Measurements from ENCODE around the gene FRMPD4. TPM values are rescaled to one million over a fixed set of nuclear protein-coding genes. Genes with fewer than 3 reads are reported as not detected.

Gene FRMPD4
- total and polyA plus RNA-seq, 5 donors, result 0.33 to 2.1 (median 0.43) TPM

- intact Hi-C loops (cut with DNase I), result no loop called here
- Histone ChIP-seq H3K9me3 (ENCODE audit: control insufficient read depth, low read length) (no peaks in the 10 kb centered on the region), H3K27ac (ENCODE audit: low read length) (no peak overlapping the region), H3K4me3 (ENCODE audit: low read length) (no peak overlapping the region), H3K27me3 (ENCODE audit: control insufficient read depth, insufficient read depth) (no peaks in the 10 kb centered on the region), H3K4me1 (ENCODE audit: control insufficient read depth, insufficient read depth, low read length) (no peaks in the 10 kb centered on the region)
- WGBS, result 97% methylated on average over 1 of the region's 1 CpG
- DNase-seq (no peak), ATAC-seq (no peak)
Observed at GRCh38 chrX:12240491-12240890, 102.2 kb downstream of the FRMPD4 start.

- 81% methylated on average over 2 of the region's 2 CpGs for WGBS
- Histone ChIP-seq H3K4me3 (ENCODE audit: low read length) (no peak overlapping the region), H3K27ac (ENCODE audit: low read length) (no peak overlapping the region), H3K27me3 (ENCODE audit: control insufficient read depth, insufficient read depth) (no peaks in the 10 kb centered on the region), H3K4me1 (ENCODE audit: control insufficient read depth, insufficient read depth, low read length) (no peaks in the 10 kb centered on the region), H3K9me3 (ENCODE audit: control insufficient read depth, low read length) (no peaks in the 10 kb centered on the region)
- DNase-seq (no peak), ATAC-seq (no peak)
- intact Hi-C loops (cut with DNase I), result no loop called here
Observed at GRCh38 chrX:12241026-12241425, 102.8 kb downstream of the FRMPD4 start.

GRCh38 chrX:12245650-12246645, 107.7 kb downstream of the FRMPD4 start:
- Histone ChIP-seq H3K4me3 (ENCODE audit: low read length) (no peak overlapping the region), H3K4me1 (ENCODE audit: control insufficient read depth, insufficient read depth, low read length) (no peaks in the 10 kb centered on the region), H3K27ac (ENCODE audit: low read length) (no peak overlapping the region), H3K9me3 (ENCODE audit: control insufficient read depth, low read length) (no peaks in the 10 kb centered on the region), H3K27me3 (ENCODE audit: control insufficient read depth, insufficient read depth) (no peaks in the 10 kb centered on the region)
- intact Hi-C loops (cut with DNase I), result no loop called here
- DNase-seq, result no peak
- ATAC-seq, result no peak
- 67% methylated on average over 5 of the region's 5 CpGs for WGBS

- DNase-seq (no peak), ATAC-seq (no peak)
- Histone ChIP-seq H3K9me3 (ENCODE audit: control insufficient read depth, low read length) (no peaks in the 10 kb centered on the region), H3K4me1 (ENCODE audit: control insufficient read depth, insufficient read depth, low read length) (no peaks in the 10 kb centered on the region), H3K4me3 (ENCODE audit: low read length) (no peak overlapping the region), H3K27ac (ENCODE audit: low read length) (no peak overlapping the region), H3K27me3 (ENCODE audit: control insufficient read depth, insufficient read depth) (no peaks in the 10 kb centered on the region)
- intact Hi-C loops (cut with DNase I), result no loop called here
- WGBS, result 100% methylated on average over 1 of the region's 1 CpG
Observed at GRCh38 chrX:12249997-12250396, 111.7 kb downstream of the FRMPD4 start.

- DNase-seq, result no peak
- Histone ChIP-seq H3K4me3 (ENCODE audit: low read length) (no peak overlapping the region), H3K27ac (ENCODE audit: low read length) (no peak overlapping the region), H3K4me1 (ENCODE audit: control insufficient read depth, insufficient read depth, low read length) (no peaks in the 10 kb centered on the region), H3K27me3 (ENCODE audit: control insufficient read depth, insufficient read depth) (no peaks in the 10 kb centered on the region), H3K9me3 (ENCODE audit: control insufficient read depth, low read length) (no peaks in the 10 kb centered on the region)
- intact Hi-C loops (cut with DNase I), result no loop called here
- WGBS, result 78% methylated on average over 1 of the region's 1 CpG
- ATAC-seq, result no peak
Observed at GRCh38 chrX:12263211-12263610, 124.9 kb downstream of the FRMPD4 start.

- Histone ChIP-seq H3K27me3 (ENCODE audit: control insufficient read depth, insufficient read depth) (no peaks in the 10 kb centered on the region), H3K27ac (ENCODE audit: low read length) (no peak overlapping the region), H3K9me3 (ENCODE audit: control insufficient read depth, low read length) (no peaks in the 10 kb centered on the region), H3K4me3 (ENCODE audit: low read length) (no peak overlapping the region), H3K4me1 (ENCODE audit: control insufficient read depth, insufficient read depth, low read length) (no peaks in the 10 kb centered on the region)
- intact Hi-C loops (cut with DNase I), result no loop called here
- 48% methylated on average over 2 of the region's 2 CpGs for WGBS
- ATAC-seq, result no peak
- DNase-seq, result no peak
Observed at GRCh38 chrX:12269484-12269883, 131.2 kb downstream of the FRMPD4 start.

- ATAC-seq, result no peak
- Histone ChIP-seq H3K4me1 (ENCODE audit: control insufficient read depth, insufficient read depth, low read length) (no peaks in the 10 kb centered on the region), H3K27me3 (ENCODE audit: control insufficient read depth, insufficient read depth) (no peaks in the 10 kb centered on the region), H3K4me3 (ENCODE audit: low read length) (no peak overlapping the region), H3K9me3 (ENCODE audit: control insufficient read depth, low read length) (no peaks in the 10 kb centered on the region), H3K27ac (ENCODE audit: low read length) (no peak overlapping the region)
- 90% methylated on average over 1 of the region's 1 CpG for WGBS
- no peak for DNase-seq
- intact Hi-C loops (cut with DNase I), result no loop called here
Observed at GRCh38 chrX:12278151-12278550, 139.9 kb downstream of the FRMPD4 start.

- intact Hi-C loops (cut with DNase I), result no loop called here
- ATAC-seq (no peak), DNase-seq (no peak)
- WGBS, result 67% methylated on average over 2 of the region's 2 CpGs
- no peak overlapping the region for H3K4me3 ChIP-seq (ENCODE audit: low read length)
- no peaks in the 10 kb centered on the region for H3K9me3 ChIP-seq (ENCODE audit: control insufficient read depth, low read length)
- H3K27me3 ChIP-seq (ENCODE audit: control insufficient read depth, insufficient read depth), result no peaks in the 10 kb centered on the region
- no peaks in the 10 kb centered on the region for H3K4me1 ChIP-seq (ENCODE audit: control insufficient read depth, insufficient read depth, low read length)
- no peak overlapping the region for H3K27ac ChIP-seq (ENCODE audit: low read length)
Observed at GRCh38 chrX:12282991-12283390, 144.7 kb downstream of the FRMPD4 start.

- intact Hi-C loops (cut with DNase I), result no loop called here
- WGBS, result 71% methylated on average over 7 of the region's 7 CpGs
- no peak for ATAC-seq
- Histone ChIP-seq H3K4me3 (ENCODE audit: low read length) (no peak overlapping the region), H3K9me3 (ENCODE audit: control insufficient read depth, low read length) (no peaks in the 10 kb centered on the region), H3K4me1 (ENCODE audit: control insufficient read depth, insufficient read depth, low read length) (no peaks in the 10 kb centered on the region), H3K27ac (ENCODE audit: low read length) (no peak overlapping the region), H3K27me3 (ENCODE audit: control insufficient read depth, insufficient read depth) (no peaks in the 10 kb centered on the region)
- no peak for DNase-seq
Observed at GRCh38 chrX:12292996-12293765, 154.9 kb downstream of the FRMPD4 start.

- no peaks in the 10 kb centered on the region for H3K9me3 ChIP-seq (ENCODE audit: control insufficient read depth, low read length)
- no peaks in the 10 kb centered on the region for H3K27me3 ChIP-seq (ENCODE audit: control insufficient read depth, insufficient read depth)
- no peak overlapping the region for H3K4me3 ChIP-seq (ENCODE audit: low read length)
- DNase-seq, result no peak
- ATAC-seq, result no peak
- intact Hi-C loops (cut with DNase I), result no loop called here
- no peaks in the 10 kb centered on the region for H3K4me1 ChIP-seq (ENCODE audit: control insufficient read depth, insufficient read depth, low read length)
- 92% methylated on average over 4 of the region's 4 CpGs for WGBS
- no peak overlapping the region for H3K27ac ChIP-seq (ENCODE audit: low read length)
Observed at GRCh38 chrX:12297353-12297752, 159.1 kb downstream of the FRMPD4 start.

GRCh38 chrX:12301288-12301687, 163.0 kb downstream of the FRMPD4 start:
- DNase-seq, result no peak
- ATAC-seq, result no peak

More at GRCh38 chrX:12301288-12301687, 163.0 kb downstream of the FRMPD4 start:
- 91% methylated on average over 3 of the region's 3 CpGs for WGBS
- Histone ChIP-seq H3K27me3 (ENCODE audit: control insufficient read depth, insufficient read depth) (no peaks in the 10 kb centered on the region), H3K27ac (ENCODE audit: low read length) (no peak overlapping the region), H3K4me1 (ENCODE audit: control insufficient read depth, insufficient read depth, low read length) (no peaks in the 10 kb centered on the region), H3K9me3 (ENCODE audit: control insufficient read depth, low read length) (no peaks in the 10 kb centered on the region), H3K4me3 (ENCODE audit: low read length) (no peak overlapping the region)
- intact Hi-C loops (cut with DNase I), result no loop called here
